GM18907 (cell line): ENCODE measurements around the gene C16orf78.
A peak's percentile ranks its signal among the peaks of the same experiment; 100 is the strongest.

ENCODE experiments used
- ATAC-seq: cut with Tn5 transposase; IDR thresholded peaks from one replicate; pipeline ENCODE4 v1.9.1; 2021; ENCODE audit warnings: mild to moderate bottlenecking, moderate library complexity; ENCODE audit not compliant: unreplicated experiment

The C16orf78 gene

DNA sequence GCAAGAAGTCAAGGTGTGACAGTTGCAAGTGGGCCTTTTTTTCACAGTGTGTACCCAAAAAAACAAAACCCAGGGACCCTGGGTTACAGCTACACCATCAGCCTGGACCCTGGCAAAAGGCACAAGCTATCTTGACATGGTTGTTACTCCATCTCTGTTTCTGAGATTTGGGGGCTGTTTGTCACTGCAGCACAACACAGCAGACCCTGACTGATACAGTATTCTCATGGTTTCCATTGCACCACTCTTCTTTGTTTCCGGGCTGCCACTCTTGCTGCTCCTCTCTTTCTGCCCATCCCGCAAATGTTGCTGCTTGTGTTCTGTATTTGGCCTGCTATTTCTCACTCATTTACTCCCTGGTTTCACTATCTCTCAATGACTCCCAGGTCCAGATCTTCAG, 55.2 kb downstream of the C16orf78 start:
- no peak for ATAC-seq

- ATAC-seq: no peak
Observed at GRCh38 chr16:49431040-49431439, 57.4 kb downstream of the C16orf78 start.

DNA sequence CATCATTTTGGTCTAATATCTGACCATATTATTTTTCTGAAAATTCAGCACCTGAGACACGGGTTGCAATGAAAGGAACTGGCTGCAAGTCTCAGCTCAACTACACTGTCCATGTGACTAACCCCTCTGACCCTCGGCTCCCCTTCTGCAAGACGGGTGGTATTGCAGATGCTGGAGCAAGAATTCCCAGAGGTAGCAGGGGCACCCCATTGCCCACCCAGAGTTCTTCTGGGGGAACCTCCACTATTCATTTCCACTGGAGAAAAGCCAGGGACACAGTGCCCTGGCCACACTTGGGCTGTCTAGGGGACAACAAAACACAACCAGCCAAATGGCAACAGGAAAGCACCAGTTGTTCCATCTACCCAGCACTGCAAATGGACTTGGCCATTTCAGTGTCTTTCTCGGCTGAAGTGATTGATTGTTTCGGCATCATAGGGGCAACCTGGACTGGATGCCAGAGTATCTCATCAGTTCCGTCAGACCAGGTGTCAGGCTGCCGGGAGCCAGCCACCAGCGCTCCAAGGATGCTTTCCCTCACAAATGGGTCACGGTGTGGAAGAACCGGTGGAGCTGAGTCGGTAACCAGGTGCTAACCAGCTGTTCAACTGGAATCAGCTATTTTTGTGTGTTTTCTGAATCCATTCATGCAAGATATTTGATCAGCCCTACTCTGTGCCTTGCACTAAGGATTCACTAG, 58.1 kb downstream of the C16orf78 start:
- ATAC-seq: no peak

- no peak for ATAC-seq
Observed at GRCh38 chr16:49434733-49435132, 61.1 kb downstream of the C16orf78 start.

DNA sequence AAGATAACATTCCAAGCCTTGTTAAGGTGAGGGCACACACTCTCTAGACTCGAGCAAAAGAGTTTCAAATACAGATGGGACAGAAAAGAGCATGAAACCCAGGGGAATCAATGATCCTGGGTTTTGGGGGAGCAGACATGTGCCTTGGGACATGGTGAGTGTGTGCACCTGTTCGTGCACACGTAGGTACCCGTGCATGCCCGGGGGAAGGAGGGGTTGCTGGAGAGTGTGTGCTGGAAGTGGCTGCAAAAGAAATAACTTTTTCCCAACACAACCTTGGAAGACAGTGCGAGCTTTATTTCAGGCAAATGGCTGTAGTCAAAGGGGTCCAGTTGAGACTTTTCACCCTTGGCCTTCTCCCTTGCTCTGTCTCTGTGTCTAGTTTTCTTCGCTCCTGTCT, 62.6 kb downstream of the C16orf78 start:
- ATAC-seq: no peak

DNA sequence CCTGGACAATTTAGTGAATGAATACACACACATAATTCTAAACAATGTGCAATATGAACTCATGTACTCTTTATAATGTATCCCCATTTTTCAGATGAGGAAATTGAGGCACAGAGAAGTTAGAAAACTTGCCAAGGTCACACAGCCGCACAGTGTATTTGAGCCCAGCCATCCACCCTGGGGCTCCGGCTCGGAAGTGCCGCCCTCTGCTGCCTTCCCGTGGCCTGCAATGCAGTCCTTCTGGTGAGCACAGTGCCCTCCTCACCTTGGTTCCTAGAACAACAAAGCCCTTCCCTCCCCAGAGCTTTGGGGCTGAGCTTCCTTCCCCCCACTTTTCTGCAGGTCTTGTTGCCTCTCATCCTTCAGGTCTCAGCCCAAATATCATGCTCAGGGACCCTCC, 63.7 kb downstream of the C16orf78 start:
- no peak for ATAC-seq

DNA sequence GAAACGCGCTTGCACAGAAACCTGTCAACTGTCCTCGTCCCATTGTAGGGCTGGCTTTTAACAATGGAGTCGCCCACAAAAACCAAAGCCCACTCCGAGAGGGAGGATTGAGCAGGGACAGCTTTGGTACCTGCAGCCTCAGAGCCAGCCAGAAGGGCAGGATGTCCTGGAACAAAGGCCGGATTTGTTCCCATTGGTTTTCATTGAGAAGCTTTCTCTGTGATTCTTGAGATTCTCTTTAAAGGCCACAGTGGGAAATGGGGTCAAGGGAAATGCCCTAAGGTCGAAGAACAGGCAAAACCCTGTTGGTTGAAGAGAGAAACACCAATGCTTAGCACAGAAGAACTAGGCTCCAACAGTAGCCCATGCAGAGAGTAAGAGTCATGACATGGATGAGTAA, 65.4 kb downstream of the C16orf78 start:
- no peak for ATAC-seq

DNA sequence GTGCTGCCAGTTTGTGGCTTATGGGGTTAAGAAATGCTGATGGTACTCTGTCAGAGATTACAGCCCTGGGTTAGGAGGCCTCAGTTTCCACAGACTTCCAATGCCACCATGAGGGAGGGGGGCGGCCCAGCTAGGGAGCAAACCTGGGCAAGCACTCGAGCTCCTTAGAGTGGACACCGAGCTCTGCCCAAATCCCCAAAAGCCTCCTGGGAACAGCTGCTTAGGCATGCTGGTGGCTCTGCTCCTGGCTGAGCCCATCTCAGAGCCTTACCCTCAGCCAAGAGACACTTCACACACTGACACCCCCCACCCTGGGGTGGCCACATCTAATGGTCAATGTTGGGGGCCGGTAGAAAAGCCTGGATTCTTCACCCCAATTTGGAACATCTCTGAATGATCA, 66.1 kb downstream of the C16orf78 start:
- no peak for ATAC-seq

DNA sequence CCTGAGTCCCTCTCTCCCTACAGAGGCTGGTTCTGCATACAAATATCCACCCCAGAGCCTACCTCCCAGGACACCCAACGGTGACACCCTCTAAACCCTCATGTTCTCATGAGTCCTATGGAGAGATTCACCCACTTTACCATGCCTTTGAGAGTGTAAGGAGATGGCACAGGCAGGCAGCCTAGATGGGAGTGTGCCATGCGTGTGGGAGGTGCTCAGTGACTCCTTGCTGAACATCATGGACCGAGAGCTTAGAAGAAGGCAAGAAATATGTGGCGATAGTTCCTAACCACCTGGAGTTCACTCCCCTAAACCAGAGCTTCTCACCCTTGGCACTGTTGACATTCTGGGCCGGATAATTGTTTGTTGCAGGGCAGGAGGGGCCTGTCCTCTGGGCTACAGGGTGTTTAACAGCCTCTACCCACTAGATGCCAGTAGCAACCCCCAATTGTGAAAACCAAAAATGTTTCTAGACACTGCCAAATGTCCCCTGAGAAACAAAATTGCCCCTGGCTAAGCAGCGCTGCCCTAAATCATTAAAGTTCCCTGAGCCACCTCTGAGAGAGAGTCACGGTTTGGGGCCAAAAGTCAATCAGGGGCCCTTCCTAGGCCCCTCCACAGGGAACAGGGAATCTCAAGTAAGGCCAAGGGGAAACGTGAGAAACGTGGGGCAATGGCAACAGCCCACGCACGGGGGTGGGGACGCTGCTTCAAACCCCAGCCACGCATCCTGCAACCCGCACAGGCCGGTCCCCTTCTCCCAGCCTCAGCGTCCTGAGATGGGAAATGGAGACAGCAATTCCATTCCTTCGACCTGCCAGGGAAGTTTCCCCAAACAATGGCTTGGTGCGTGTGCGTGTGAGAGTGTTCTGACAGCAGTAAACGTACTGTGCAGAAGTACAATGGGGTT, 66.8 kb downstream of the C16orf78 start:
- ATAC-seq: no peak

DNA sequence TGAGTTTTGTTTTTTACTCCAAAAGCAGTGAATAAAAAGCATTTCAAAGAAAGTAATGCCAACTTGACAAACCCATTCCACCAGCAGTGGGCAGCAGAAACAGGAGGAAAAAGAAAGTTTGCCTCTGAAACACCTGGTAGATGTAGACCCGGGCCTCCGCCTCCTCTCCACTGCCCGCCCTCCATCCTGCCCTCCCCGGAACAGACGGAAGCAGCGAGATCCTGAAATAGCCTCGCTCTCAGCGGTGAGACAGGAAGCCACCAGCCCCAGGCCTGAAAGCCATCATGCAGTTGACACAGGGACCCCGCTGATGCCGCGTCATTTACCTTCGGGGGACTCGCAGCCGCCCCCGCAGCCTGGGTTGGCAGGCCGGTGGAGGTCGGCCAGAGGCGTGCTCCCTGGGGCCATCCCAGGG, 67.8 kb downstream of the C16orf78 start:
- peak; percentile 97 for ATAC-seq

DNA sequence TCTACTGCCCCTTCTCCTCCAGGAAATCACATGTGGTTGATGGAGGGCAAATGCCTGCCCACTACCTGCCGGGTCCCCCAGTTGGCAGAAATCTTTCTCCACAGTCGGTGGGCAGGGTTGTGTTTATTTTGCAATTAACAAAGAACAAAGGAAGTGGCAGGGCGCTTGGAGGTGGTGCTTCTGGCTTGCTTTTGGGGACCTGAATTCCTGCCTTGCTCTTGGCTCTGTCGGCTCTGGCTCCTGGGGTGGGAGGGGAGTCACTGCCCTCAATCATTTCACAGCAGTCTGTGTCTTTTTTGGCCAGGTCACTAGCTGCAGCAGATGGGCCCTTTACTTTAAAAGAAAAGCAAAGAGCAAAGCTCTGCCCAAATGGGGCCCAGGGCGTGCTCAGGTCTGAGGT, 69.2 kb downstream of the C16orf78 start:
- ATAC-seq: no peak

GRCh38 chr16:49443576-49443975, 70.0 kb downstream of the C16orf78 start:
- no peak for ATAC-seq

- no peak for ATAC-seq
Observed at GRCh38 chr16:49446805-49447204, 73.2 kb downstream of the C16orf78 start.
